Measurements from ENCODE around the gene BTBD9. TPM values are rescaled to one million over a fixed set of nuclear protein-coding genes. Genes with fewer than 3 reads are reported as not detected.

BTBD9 gene
- total RNA-seq, 4 donors from 2014 or later: 10.6 to 16.6 (median 15.1) TPM

- DNase-seq (ENCODE audit: low spot score in 2 of 2): no peak
- H3K4me3 ChIP-seq (ENCODE audit: low read depth, poor library complexity, severe bottlenecking): no peak overlapping the region
- TF ChIP-seq POLR2A (IDR thresholded peaks at IDR 0.05) (no peak), CTCF (IDR thresholded peaks at IDR 0.05) (no peak)
- intact Hi-C loops (cut with DNase I; ENCODE audit: low total_unique reads): no loop called here
These were observed 122.7 kb downstream of the BTBD9 start for GRCh38 chr6:38517005-38517404.

- intact Hi-C loops (cut with DNase I; ENCODE audit: low total_unique reads): no loop called here
- TF ChIP-seq POLR2A (IDR thresholded peaks at IDR 0.05) (no peak), CTCF (IDR thresholded peaks at IDR 0.05) (no peak)
- no peak overlapping the region for H3K4me3 ChIP-seq (ENCODE audit: low read depth, poor library complexity, severe bottlenecking)
- no peak for DNase-seq (ENCODE audit: low spot score in 2 of 2)
These were observed 125.3 kb downstream of the BTBD9 start for GRCh38 chr6:38514399-38514798.

- 94 to 100% methylated on average over 5 of the region's 5 CpGs for WGBS, 2 donors
- H3K4me3 ChIP-seq (ENCODE audit: low read depth, poor library complexity, severe bottlenecking): no peak overlapping the region
- intact Hi-C loops (cut with DNase I; ENCODE audit: low total_unique reads): no loop called here
- DNase-seq (ENCODE audit: low spot score in 2 of 2): no peak
- no peak for TF ChIP-seq POLR2A (IDR thresholded peaks at IDR 0.05)
- no peak for TF ChIP-seq CTCF (IDR thresholded peaks at IDR 0.05)
These were observed 127.5 kb downstream of the BTBD9 start for GRCh38 chr6:38512211-38512610.

- WGBS, 2 donors: 88 to 92% methylated on average over 1 of the region's 1 CpG
- TF ChIP-seq POLR2A (IDR thresholded peaks at IDR 0.05): no peak
- no peak for TF ChIP-seq CTCF (IDR thresholded peaks at IDR 0.05)
- no peak overlapping the region for H3K4me3 ChIP-seq (ENCODE audit: low read depth, poor library complexity, severe bottlenecking)
- no peak for DNase-seq (ENCODE audit: low spot score in 2 of 2)
- intact Hi-C loops (cut with DNase I; ENCODE audit: low total_unique reads): no loop called here
These were observed 129.5 kb downstream of the BTBD9 start for GRCh38 chr6:38510205-38510604.

GRCh38 chr6:38509713-38510112, 130.0 kb downstream of the BTBD9 start:
- no peak for DNase-seq (ENCODE audit: low spot score in 2 of 2)
- TF ChIP-seq CTCF (IDR thresholded peaks at IDR 0.05) (no peak), POLR2A (IDR thresholded peaks at IDR 0.05) (no peak)
- no peak overlapping the region for H3K4me3 ChIP-seq (ENCODE audit: low read depth, poor library complexity, severe bottlenecking)
- 95 to 100% methylated on average over 1 of the region's 1 CpG for WGBS, 2 donors
- intact Hi-C loops (cut with DNase I; ENCODE audit: low total_unique reads): no loop called here

- DNase-seq (ENCODE audit: low spot score in 2 of 2): no peak
- TF ChIP-seq POLR2A (IDR thresholded peaks at IDR 0.05): no peak
- no peak for TF ChIP-seq CTCF (IDR thresholded peaks at IDR 0.05)
- intact Hi-C loops (cut with DNase I; ENCODE audit: low total_unique reads): no loop called here
- no peak overlapping the region for H3K4me3 ChIP-seq (ENCODE audit: low read depth, poor library complexity, severe bottlenecking)
These were observed 130.8 kb downstream of the BTBD9 start for GRCh38 chr6:38508894-38509293.

Measured in lower leg skin (tissue), 4 donors.